H1 (cell line): ENCODE measurements around the gene PLXDC2. TPM values are rescaled to one million over a fixed set of nuclear protein-coding genes. Genes with fewer than 3 reads are reported as not detected.

ENCODE experiments used
- CTCF ChIA-PET: fragments of 300-600 bp; sonication (Branson Sonifier 250); formaldehyde crosslinking; loops from one replicate; lab custom pipeline; 2021; ENCODE audit not compliant: partially characterized antibody; lab: Charles Lee
- POLR2A ChIA-PET: fragments of 300-600 bp; sonication (Branson Sonifier 250); formaldehyde crosslinking; loops from one replicate; lab custom pipeline; 2021; ENCODE audit warnings: inconsistent platforms; ENCODE audit not compliant: partially characterized antibody; lab: Charles Lee
- DNase-seq, 2 experiments: peaks; one replicate each; pipeline versions ENCODE4 v3.0.0 to v3.0.0-alpha.2; 2010 to 2022; ENCODE audit warnings: low spot score in 2 of 2, low read depth in 1 of 2, mixed read lengths in 1 of 2
- FAIRE-seq: peaks from 2 replicates; lab custom pipeline; 2011; peaks lifted over from hg19 to GRCh38; lab: Jason Lieb, UNC
- H2AFZ ChIP-seq: 2 replicates; pipeline ENCODE4 v1.8.1; 2012; ENCODE audit warnings: low read length, inconsistent platforms
- H2AK5ac ChIP-seq: 2 replicates; pipeline ENCODE4 v1.6.1; 2013; ENCODE audit warnings: low read depth, low read length
- H2BK120ac ChIP-seq: replicated peaks from 2 replicates; pipeline ENCODE3; 2013; ENCODE audit warnings: low read depth, low read length, inconsistent platforms
- H2BK12ac ChIP-seq: 2 replicates; pipeline ENCODE4 v1.6.1; 2013; ENCODE audit warnings: low read depth, low read length
- H2BK15ac ChIP-seq: 2 replicates; pipeline ENCODE4 v1.6.1; 2013; ENCODE audit warnings: low read length
- H2BK20ac ChIP-seq: 2 replicates; pipeline ENCODE4 v1.6.1; 2013; ENCODE audit warnings: low read length
- H2BK5ac ChIP-seq: 2 replicates; pipeline ENCODE4 v1.6.1; 2013; ENCODE audit warnings: low read depth, low read length
- H3K14ac ChIP-seq: 2 replicates; pipeline ENCODE4 v1.6.1; 2013; ENCODE audit warnings: inconsistent platforms; ENCODE audit not compliant: insufficient read length
- H3K18ac ChIP-seq: 2 replicates; pipeline ENCODE4 v1.6.1; 2013; ENCODE audit warnings: low read length; ENCODE audit errors: extremely low read depth
- H3K23ac ChIP-seq: 2 replicates; pipeline ENCODE4 v1.6.1; 2013; ENCODE audit warnings: inconsistent platforms; ENCODE audit not compliant: insufficient read length
- H3K23me2 ChIP-seq: 2 replicates; pipeline ENCODE4 v1.6.1; 2013; ENCODE audit warnings: low read depth, low read length
- H3K27ac ChIP-seq: 2 replicates; pipeline ENCODE4 v1.6.1; 2011; ENCODE audit warnings: low read depth, low read length, inconsistent platforms
- H3K27me3 ChIP-seq, 4 experiments: replicated peaks in 1 of 4; 1 replicate in 1 of 4; 2 replicates in 3 of 4; pipeline versions ENCODE4 v1.6.1 to v1.8.1; 2011 to 2013; ENCODE audit warnings: low read length in 3 of 4, mild to moderate bottlenecking in 3 of 4, inconsistent platforms in 2 of 4, mixed read lengths in 2 of 4, moderate library complexity in 1 of 4; ENCODE audit not compliant: control insufficient read depth in 3 of 4, insufficient read depth in 3 of 4; ENCODE audit errors: extremely low read depth in 1 of 4
- H3K36me3 ChIP-seq, 4 experiments: 2 replicates each; pipeline versions ENCODE4 v1.6.1 to v1.8.1; 2011 to 2013; ENCODE audit warnings: mild to moderate bottlenecking in 4 of 4, low read length in 3 of 4, moderate library complexity in 2 of 4, control low read depth in 1 of 4, inconsistent platforms in 1 of 4; ENCODE audit not compliant: insufficient read depth in 4 of 4, control insufficient read depth in 2 of 4
- H3K4ac ChIP-seq: replicated peaks from 2 replicates; pipeline ENCODE3; 2013; ENCODE audit warnings: low read length, low read depth, mixed read lengths, inconsistent platforms; ENCODE audit not compliant: insufficient read length
- H3K4me1 ChIP-seq, 4 experiments: replicated peaks in 1 of 4; 1 replicate in 1 of 4; 2 replicates in 3 of 4; pipeline versions ENCODE4 v1.6.1 to v1.8.1; 2011 to 2013; ENCODE audit warnings: low read length in 3 of 4, inconsistent platforms in 2 of 4, mixed read lengths in 1 of 4; ENCODE audit not compliant: insufficient read depth in 4 of 4, control insufficient read depth in 3 of 4
- H3K4me2 ChIP-seq, 2 experiments: 2 replicates each; pipeline versions ENCODE4 v1.6.1 to v1.8.1; 2011 to 2013; ENCODE audit warnings: low read depth in 2 of 2, low read length in 2 of 2, control low read depth in 1 of 2, inconsistent platforms in 1 of 2, mild to moderate bottlenecking in 1 of 2; ENCODE audit not compliant: insufficient read depth in 1 of 2
- H3K4me3 ChIP-seq, 4 experiments: fragments of 200-600, 300-600 bp in 1 of 4; sonication (generic), shearing (Covaris generic), sonication (Bioruptor Twin) in 1 of 4; 2 replicates each; pipeline versions ENCODE4 v1.5.1 to v1.8.1; 2011 to 2016; ENCODE audit warnings: low read length in 4 of 4, low read depth in 3 of 4, control low read depth in 2 of 4, inconsistent platforms in 2 of 4, mild to moderate bottlenecking in 2 of 4, mixed read lengths in 1 of 4, moderate library complexity in 1 of 4; ENCODE audit not compliant: insufficient read depth in 2 of 4; ENCODE audit errors: extremely low read depth in 1 of 4
- H3K56ac ChIP-seq: replicated peaks from 2 replicates; pipeline ENCODE3; 2013; ENCODE audit warnings: low read depth, mild to moderate bottlenecking, mixed read lengths, low read length, inconsistent platforms; ENCODE audit not compliant: insufficient read length
- H3K79me1 ChIP-seq: 2 replicates; pipeline ENCODE4 v1.6.1; 2013; ENCODE audit warnings: low read depth, low read length, control low read depth
- H3K79me2 ChIP-seq, 2 experiments: 2 replicates each; pipeline versions ENCODE4 v1.6.1 to v1.8.1; 2012 to 2013; ENCODE audit warnings: low read length in 2 of 2, mild to moderate bottlenecking in 2 of 2, inconsistent platforms in 1 of 2; ENCODE audit not compliant: insufficient read depth in 2 of 2, control insufficient read depth in 1 of 2
- H3K9ac ChIP-seq, 4 experiments: replicated peaks in 1 of 4; 1 replicate in 1 of 4; 2 replicates in 3 of 4; pipeline versions ENCODE4 v1.6.1 to v1.8.1; 2011 to 2013; ENCODE audit warnings: low read depth in 3 of 4, low read length in 3 of 4, control low read depth in 2 of 4, mild to moderate bottlenecking in 2 of 4, moderate library complexity in 2 of 4, inconsistent platforms in 1 of 4; ENCODE audit errors: extremely low read depth in 1 of 4
- H3K9me3 ChIP-seq, 2 experiments: 2 replicates each; pipeline versions ENCODE4 v1.6.1 to v1.8.1; 2012 to 2013; ENCODE audit warnings: mild to moderate bottlenecking in 2 of 2, moderate library complexity in 2 of 2, control low read depth in 1 of 2, inconsistent platforms in 1 of 2, low read depth in 1 of 2, low read length in 1 of 2, mixed read lengths in 1 of 2; ENCODE audit not compliant: insufficient read depth in 2 of 2
- H4K20me1 ChIP-seq, 2 experiments: replicated peaks in 1 of 2; 2 replicates each; pipeline versions ENCODE3 to v1.8.1; 2011 to 2013; ENCODE audit warnings: inconsistent platforms in 2 of 2, low read length in 2 of 2, mild to moderate bottlenecking in 1 of 2; ENCODE audit not compliant: insufficient read depth in 2 of 2, control insufficient read depth in 1 of 2
- H4K5ac ChIP-seq: 2 replicates; pipeline ENCODE4 v1.6.1; 2013; ENCODE audit warnings: low read length, low read depth, mixed read lengths, inconsistent platforms; ENCODE audit not compliant: insufficient read length
- H4K8ac ChIP-seq: 2 replicates; pipeline ENCODE4 v1.8.0; 2013; ENCODE audit warnings: mild to moderate bottlenecking, moderate library complexity, low read length, inconsistent platforms; ENCODE audit not compliant: insufficient read depth; ENCODE audit errors: extremely low read depth
- H4K91ac ChIP-seq: replicated peaks from 2 replicates; pipeline ENCODE3; 2013; ENCODE audit warnings: low read length, mixed read lengths, inconsistent platforms; ENCODE audit not compliant: insufficient read length
- CEBPB ChIP-seq: IDR thresholded peaks from 2 replicates; pipeline ENCODE4 v1.6.1; 2012; ENCODE audit warnings: low read depth, low read length
- SRF ChIP-seq: IDR thresholded peaks from 2 replicates; pipeline ENCODE4 v1.6.1; 2011; ENCODE audit warnings: mild to moderate bottlenecking, low read depth, low read length, moderate library complexity
- WGBS, 2 experiments: shearing (Covaris generic) in 1 of 2; methylation state at CpG; one replicate each; pipeline versions ENCODE4 v1.1.6 to v1.1.7; 2013 to 2015; ENCODE audit warnings: low lambda C conversion rate in 2 of 2, mixed read lengths in 2 of 2, inconsistent platforms in 1 of 2, low coverage in 1 of 2, missing lambda C conversion rate in 1 of 2; ENCODE audit not compliant: insufficient replicate concordance in 2 of 2, insufficient coverage in 1 of 2, insufficient read length in 1 of 2; ENCODE audit errors: extremely low coverage in 1 of 2, missing lambda C conversion rate in 1 of 2; 5-methylcytosine and 5-hydroxymethylcytosine counted together
- polyA plus RNA-seq, 7 experiments: library from polyadenylated mRNA; depleted of rRNA in 3 of 7; stranded (reverse) in 5 of 7; unstranded in 2 of 7; fragments of >200 nt in 5 of 7; fragments of 200-250 nt in 2 of 7; gene quantifications; 1 replicate in 5 of 7; 2 replicates in 1 of 7; 4 replicates in 1 of 7; pipeline versions ENCODE4 v1.2.1 to v1.2.3, GENCODE V29; 2011 to 2013; ENCODE audit warnings: missing spikeins in 2 of 7, mixed read lengths in 2 of 7
- total RNA-seq: library from RNA; stranded (reverse); fragmentation: NEBNext Ultra II Directional; extraction: Animal tissue kit (Norgen Biotek cat#: 25700); gene quantifications from 2 replicates; pipeline ENCODE4 v1.2.1, GENCODE V29; 2021

The PLXDC2 gene
- total and polyA plus RNA-seq, 2 of the 8 experiments (the other 6 are each of a cell fraction or from before 2014, with no cell fraction given), result 23.0 to 40.5 TPM

- Histone ChIP-seq H2BK15ac (no peak overlapping the region), H3K79me2 (no peaks in the 10 kb centered on the region), H3K27ac (no peak overlapping the region), H3K9me3 (no peaks in the 10 kb centered on the region), H3K4me3 (no peak overlapping the region), H3K56ac (no peak overlapping the region), H4K8ac (no peak overlapping the region), H2BK12ac (no peak overlapping the region), H3K4me1 (no peaks in the 10 kb centered on the region; a peak in 1 of 7 replicates), H3K4ac (no peak overlapping the region), H2BK20ac (no peak overlapping the region), H2BK120ac (no peak overlapping the region), H2BK5ac (no peak overlapping the region), H2AFZ (no peak overlapping the region), H4K91ac (no peak overlapping the region), H3K27me3 (no peaks in the 10 kb centered on the region), H3K23me2 (no peaks in the 10 kb centered on the region), H2AK5ac (no peak overlapping the region), H4K5ac (no peak overlapping the region), H3K14ac (no peak overlapping the region), H3K79me1 (no peaks in the 10 kb centered on the region), H3K36me3 (no peaks in the 10 kb centered on the region), H3K4me2 (no peak overlapping the region), H3K23ac (no peak overlapping the region), H4K20me1 (no peaks in the 10 kb centered on the region), H3K9ac (no peak overlapping the region), H3K18ac (no peak overlapping the region)
- FAIRE-seq, result no peak
- ChIA-PET CTCF (interaction anchor here (0.6 to 0.7 kb wide), 3 partner anchors 85 to 975 kb away, joined by 3 read pairs; no protein-coding TSS in a partner anchor), POLR2A (no interaction called here)
- no peak for DNase-seq
- WGBS, 2 experiments, result 86% methylated on average over 2 of the region's 2 CpGs; no CpG with 5 or more reads in 1 of the 2 experiments
- TF ChIP-seq CEBPB, result peak; percentile 55; the same call in 1 of the 2 replicates
- no peak for TF ChIP-seq SRF
Observed at GRCh38 chr10:20232079-20232705, 416.0 kb downstream of the PLXDC2 start.
